Retinal pigment epithelial cell (primary cell): ENCODE data around the gene HBG1.

Experiments used
- DNase-seq: peaks from one replicate; pipeline ENCODE4 v3.0.0-alpha.2; 2010; ENCODE audit warnings: low read depth
- H3K4me3 ChIP-seq: 2 replicates; pipeline ENCODE4 v1.5.1; 2011; ENCODE audit warnings: mild to moderate bottlenecking, low read length, control low read depth, moderate library complexity
- CTCF ChIP-seq: conservative IDR thresholded peaks from 2 replicates; pipeline ENCODE4 v1.5.1; 2011; ENCODE audit warnings: low read depth, low read length, control low read depth, inconsistent platforms

Gene HBG1

DNA sequence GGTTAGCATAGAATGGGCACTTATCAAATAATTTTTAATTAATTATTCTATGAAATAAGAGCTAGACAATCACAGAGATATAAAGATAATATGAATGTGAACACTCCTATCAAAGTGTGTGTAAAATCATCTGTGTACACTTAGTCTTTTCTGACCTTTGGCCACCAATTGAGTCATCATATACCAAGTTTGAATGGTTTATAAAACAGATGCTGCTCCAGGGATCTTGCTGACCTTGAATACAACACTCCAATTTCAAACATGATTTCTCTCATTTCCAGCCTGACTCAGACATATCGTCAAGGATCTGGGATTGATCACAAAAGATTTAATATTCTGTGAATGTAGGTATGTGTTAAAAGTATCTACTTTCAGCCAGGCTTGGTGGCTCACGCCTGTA, 46.3 kb downstream of the HBG1 start:
- H3K4me3 ChIP-seq = no peak overlapping the region
- TF ChIP-seq CTCF = no peak
- DNase-seq = no peak

GRCh38 chr11:5200582-5200981, 49.1 kb downstream of the HBG1 start, which contains the start of gene OR51V1:
Gene OR51V1, minus strand, starts transcription at chr11:5200682. Its CDS starts 0 bp downstream, at chr11:5200682.
- no peak within 1 kb of the TSS for H3K4me3 ChIP-seq
- no peak for DNase-seq
- no peak for TF ChIP-seq CTCF

GRCh38 chr11:5198285-5198684, 51.4 kb downstream of the HBG1 start:
- no peak for TF ChIP-seq CTCF

More at GRCh38 chr11:5198285-5198684, 51.4 kb downstream of the HBG1 start:
- H3K4me3 ChIP-seq = no peak overlapping the region
- DNase-seq = no peak
